HG03175 (cell line): ENCODE measurements around the gene ANXA3.

Experiments used
- ATAC-seq: cut with Tn5 transposase; IDR thresholded peaks from one replicate; pipeline ENCODE4 v1.9.1; 2021; ENCODE audit warnings: mild to moderate bottlenecking, moderate library complexity; ENCODE audit not compliant: unreplicated experiment

ANXA3 gene

GRCh38 chr4:78608684-78609083 is 57.1 kb downstream of the ANXA3 start:
- ATAC-seq, result no peak

- no peak for ATAC-seq
Observed at GRCh38 chr4:78609580-78609979, 58.0 kb downstream of the ANXA3 start.

GRCh38 chr4:78610546-78611214 is 59.1 kb downstream of the ANXA3 start:
- ATAC-seq, result peak; percentile 39

- ATAC-seq, result no peak
Observed at GRCh38 chr4:78611215-78611558, 59.6 kb downstream of the ANXA3 start.

GRCh38 chr4:78612398-78613178 is 61.0 kb downstream of the ANXA3 start:
- peak; percentile 43 for ATAC-seq

DNA sequence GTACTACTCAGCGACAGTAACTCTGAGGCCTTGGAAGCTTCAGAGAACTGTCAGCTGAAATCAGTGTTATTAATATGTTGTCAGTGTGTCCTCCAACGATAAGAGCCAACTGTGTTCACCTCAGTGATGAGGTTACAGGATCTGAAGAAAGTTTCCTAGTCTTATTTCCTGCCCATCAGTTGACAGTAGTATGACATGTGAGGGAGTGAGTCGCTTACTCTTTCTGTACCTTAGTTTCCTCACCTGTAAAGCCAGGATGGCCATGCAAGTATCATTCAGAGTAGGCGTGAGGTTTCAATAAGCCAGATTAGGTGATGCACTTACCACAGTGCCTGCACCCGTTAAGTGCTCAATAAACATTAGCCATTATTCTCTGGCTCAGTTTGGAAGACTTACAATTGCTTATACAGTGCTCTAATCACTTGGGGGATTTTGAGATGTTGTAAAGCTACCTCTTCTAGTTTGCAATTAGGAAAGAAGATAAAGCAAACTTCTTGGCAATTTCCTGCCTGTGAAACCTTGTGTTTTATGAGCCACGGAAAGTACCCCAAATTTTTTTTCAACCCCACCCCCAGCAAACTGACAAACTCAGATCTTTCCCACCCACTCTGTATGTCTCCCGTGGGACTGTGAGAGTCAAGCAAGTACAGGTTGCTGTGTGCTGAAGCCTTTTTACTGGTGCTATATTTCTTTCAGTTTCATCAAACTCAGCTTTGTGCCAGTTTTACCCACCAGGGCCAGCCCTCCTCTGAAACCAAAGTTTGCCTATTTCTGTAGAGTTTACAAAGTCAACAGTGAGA is 62.2 kb downstream of the ANXA3 start:
- ATAC-seq, result peak; percentile 75

GRCh38 chr4:78616046-78616498 is 64.5 kb downstream of the ANXA3 start:
- no peak for ATAC-seq

DNA sequence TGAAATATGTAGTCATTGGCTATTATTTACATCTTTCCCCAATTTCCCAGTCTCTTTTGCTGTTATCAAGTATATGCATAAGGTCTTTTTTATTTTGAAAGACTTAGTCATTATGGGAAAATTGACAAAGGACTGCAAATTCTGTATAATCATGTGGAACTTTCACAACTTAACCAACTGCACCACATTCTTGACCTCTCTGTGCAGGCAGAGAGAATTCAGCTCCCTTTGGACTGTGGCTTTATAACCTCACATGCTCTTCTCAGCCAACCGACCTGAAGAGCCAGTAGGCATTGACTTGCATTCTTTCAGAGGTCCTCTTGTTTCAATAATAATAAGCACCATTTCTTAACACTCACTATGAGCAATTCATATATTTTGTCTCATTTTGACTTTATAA is 66.9 kb downstream of the ANXA3 start:
- no peak for ATAC-seq

- no peak for ATAC-seq
Observed at GRCh38 chr4:78621395-78621794, 69.8 kb downstream of the ANXA3 start.

DNA sequence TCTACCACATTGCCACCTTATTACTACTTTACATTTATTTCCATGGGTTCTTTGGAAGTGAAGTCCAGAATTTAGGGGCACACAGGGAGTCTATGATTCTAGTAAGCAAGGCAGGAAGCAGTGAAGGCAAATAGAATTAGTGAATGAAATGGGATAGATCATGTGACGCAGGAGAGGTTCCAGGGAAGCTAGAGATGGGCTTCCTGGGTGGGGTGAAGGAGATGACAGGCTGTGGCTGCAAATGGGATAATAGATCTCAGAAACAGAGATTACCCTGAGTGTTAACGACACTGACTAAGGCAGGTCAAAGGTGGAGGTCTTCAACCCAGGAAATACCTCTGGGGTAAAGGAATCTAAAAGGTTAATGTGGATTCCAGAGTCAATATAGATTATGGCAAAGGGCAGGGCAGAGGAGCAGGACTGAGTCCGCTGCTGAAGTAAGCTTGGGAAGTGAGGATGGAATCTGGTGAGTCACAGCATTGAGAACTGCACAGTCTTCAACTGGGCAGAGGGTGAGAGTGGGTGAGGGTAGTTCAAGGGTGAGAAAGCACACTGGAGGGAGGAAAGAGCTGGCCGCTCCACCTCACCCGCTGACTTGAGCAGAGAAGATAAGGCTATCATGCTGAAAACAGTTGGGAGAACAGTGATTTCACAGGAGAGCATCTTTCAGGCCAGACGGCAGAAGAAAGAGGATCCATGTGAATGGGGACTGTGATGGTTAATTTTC is 70.8 kb downstream of the ANXA3 start:
- ATAC-seq, result no peak

- ATAC-seq, result no peak
Observed at GRCh38 chr4:78624048-78624447, 72.5 kb downstream of the ANXA3 start.

DNA sequence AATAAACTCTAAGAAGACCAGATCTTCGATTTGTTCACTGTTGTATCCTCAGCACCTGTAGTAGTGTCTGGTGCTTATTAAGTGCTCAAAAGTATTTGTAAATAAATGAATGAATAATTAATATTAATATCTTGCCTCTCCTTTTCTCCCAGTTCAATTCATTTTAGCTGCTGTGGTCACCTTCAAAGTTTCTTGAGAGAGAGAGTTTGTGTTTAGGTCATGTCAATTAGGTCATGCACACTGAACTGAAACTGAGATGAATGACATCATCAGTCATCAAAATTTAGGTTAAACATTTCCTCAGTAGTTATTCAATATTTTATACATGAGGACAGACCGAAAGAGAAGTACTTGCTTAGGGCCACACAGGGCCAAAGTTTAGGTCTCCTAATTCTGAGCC is 73.5 kb downstream of the ANXA3 start:
- peak; percentile 49 for ATAC-seq

DNA sequence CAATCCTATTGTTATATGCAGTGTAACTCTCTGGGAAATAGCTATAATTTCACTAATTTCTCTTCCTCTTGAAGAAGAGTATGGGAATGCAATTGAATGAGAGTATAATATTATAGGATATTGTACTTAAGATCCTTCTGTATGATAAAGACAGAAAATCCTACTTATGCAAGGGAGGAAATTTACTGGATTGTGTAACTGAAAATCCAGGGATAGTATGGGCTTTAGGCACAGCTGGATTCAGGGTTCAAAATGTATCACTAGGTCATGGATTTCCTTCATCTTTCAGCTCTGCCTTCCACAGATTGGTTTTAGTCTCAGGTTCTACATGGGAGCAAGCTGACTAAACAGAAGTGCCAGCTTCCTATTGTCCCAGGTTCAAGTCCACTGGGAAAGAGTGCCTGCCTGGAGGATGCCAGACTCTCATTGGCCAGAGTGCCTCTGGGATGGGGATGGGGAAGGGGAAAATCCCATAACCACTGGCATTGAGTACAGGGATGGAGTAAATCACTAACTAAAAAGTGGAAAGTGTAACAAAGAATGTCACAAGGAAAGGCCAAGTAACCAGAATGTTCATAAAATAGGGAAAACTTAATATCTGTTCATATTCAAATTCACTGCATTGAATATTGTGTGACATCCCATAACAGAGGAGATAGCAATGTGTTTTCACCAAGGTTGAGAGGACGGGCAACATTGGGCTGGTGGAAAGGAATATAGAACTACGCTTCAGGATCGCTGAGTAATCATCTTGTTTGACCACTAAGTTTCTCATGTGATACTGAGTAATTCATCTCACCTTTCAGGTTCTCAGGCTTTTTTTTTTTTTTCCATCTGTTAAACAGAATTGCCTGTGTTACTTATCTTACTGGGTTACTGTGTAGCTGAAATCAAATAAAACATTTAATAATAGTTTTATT is 75.7 kb downstream of the ANXA3 start:
- peak; percentile 33 for ATAC-seq

- ATAC-seq, result no peak
Observed at GRCh38 chr4:78627966-78628678, 76.6 kb downstream of the ANXA3 start.

DNA sequence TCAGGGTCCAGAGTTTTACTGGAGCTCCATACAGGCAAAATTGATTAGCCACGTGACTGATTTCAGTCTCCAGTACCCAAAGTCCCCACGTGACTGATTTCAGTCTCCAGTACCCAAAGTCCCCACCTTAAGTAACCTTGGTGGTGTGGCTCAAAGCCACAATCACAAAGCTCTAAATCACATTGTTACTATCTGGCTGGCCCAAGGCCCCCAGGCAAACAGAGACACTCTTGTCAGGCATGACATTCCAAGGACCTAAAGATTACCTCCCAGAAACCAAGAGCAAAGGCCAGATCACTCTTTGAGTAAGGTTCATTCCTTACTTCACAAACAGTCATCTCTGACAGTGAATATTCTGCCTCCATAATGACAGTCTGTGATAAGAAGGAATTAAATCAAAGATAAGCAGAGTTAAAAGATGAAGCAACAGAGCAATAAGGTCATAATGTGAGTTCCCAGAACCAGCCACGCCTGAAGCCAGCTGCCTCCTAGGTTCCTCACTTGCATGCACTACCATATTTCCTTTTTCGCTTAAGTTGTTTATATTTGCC is 78.5 kb downstream of the ANXA3 start:
- ATAC-seq, result no peak

DNA sequence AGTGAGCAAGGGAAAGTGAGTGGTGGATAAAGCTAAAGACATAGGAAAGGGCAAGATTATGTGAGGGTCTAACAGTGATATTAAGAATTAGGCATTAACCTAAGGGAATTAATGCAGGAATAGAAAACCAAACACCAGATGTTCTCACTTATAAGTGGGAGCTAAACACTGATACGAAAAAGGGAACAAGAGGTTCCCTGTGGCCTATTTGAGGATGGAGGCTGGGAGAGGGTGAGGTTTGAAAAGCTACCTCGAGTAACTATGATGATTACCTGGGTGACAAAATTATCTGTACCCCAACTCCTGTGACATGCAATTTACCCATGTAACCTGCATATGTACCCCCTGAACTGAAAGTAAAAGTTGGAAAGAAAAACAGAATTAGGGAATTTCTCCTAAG is 79.0 kb downstream of the ANXA3 start:
- ATAC-seq, result no peak

GRCh38 chr4:78634011-78634664 is 82.6 kb downstream of the ANXA3 start:
- no peak for ATAC-seq

GRCh38 chr4:78638337-78639172 is 87.0 kb downstream of the ANXA3 start:
- ATAC-seq, result peak; percentile 84
